Islet precursor cell (in vitro differentiated cells): Measurements from ENCODE around the gene CORO1C.
"Not testable (repeated sequence)": the region's sequence is repeated elsewhere in the genome, so short reads cannot be mapped to it uniquely, and the experiment has no call there.

Experiments
- DNase-seq: peaks from one replicate; pipeline ENCODE4 v3.0.0-alpha.2; 2018

Gene CORO1C

DNA sequence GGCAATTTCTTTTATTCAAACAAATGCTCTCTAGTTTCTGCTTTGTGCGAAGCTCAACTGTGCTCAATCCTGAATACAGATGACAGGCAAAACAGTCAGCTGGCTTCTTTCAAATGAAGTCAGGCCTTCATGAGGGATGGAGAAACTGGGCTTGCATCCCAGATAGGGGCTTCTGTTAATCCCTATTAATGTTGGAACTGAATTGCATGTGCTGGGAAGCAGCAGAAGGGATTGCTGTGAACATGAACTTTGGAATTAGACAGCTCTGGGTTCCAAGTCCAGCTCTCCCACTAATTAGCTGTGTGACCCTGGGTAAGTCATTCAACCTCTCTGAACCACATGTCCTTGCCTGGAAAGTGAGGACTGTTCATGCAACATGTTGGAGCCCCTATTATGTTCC lies 21.1 kb upstream of the CORO1C start:
- DNase-seq, result peak; percentile 27

DNA sequence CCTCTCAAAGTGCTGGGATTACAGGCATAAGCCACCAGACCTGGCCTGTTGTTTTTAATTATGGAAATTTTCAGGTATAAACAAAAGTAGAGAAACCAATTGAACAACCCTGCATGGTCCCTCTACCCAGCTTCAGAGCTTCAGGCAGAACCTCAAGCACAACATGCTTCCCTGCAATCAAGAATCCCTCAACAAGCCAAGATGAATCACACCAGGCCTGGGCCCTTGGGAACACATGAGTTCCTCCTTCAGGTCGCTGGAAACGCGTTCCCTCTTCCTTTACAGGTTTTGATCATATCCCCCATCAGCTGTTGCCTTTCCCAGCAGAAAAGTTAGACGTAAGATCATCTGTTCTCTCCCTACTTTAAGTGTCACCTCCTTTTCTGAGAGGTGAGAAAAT lies 20.5 kb upstream of the CORO1C start:
- DNase-seq, result peak; percentile 64

DNA sequence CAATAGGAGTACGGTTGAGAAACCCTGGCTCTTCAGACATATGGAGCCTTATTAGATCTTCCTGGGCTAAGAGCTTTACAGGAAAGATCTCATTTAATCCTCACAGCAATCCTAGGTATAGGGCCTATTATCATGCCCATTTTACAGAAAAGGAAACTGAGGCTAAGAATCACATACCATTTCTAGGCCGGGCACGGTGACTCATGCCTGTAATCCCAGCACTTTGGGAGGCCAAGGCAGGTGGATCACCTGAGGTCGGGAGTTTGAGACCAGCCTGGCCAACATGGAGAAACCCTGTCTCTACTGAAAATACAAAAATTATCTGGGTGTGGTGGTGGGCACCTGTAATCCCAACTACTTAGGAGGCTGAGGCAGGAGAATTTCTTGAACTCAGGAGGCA lies 19.7 kb upstream of the CORO1C start:
- DNase-seq, result not testable (repeated sequence)

DNA sequence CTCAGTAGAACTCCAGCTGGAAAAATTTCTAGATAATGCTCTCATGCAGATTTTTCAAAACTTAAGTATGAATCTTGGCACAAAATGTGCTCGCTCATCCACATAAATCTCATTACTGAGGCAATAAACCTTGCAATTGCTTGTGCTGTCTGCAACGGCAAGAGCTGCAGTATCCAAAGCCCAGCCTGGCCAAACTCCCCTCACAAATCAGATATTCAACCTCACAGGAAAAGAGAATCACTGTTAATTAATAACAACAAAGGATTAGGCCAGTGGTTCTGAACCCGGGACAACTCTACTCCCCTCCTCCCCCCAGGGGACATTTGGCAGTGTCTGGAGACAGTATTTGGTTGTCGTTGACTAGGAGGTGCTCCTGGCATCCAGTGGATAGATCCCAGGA lies 19.2 kb upstream of the CORO1C start:
- peak; percentile 70 for DNase-seq

DNA sequence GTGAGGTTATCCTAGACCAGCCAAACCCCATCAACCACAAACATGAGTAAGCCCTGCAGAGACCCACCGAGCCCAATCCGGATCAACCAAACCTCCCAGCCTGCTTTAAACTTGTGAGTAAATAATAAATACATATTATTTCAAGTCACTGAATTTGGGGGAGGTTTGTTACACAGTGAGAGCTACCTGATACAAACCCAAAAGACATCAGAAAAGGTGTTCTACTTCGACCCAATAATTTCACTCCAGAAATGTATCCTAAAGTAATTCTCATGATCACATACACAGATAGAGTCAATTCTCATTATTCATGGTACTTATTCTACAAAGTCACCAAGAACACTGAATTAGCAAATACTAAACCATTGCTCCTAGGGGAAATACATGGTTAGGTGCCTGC lies 16.2 kb upstream of the CORO1C start:
- DNase-seq, result peak; percentile 6

DNA sequence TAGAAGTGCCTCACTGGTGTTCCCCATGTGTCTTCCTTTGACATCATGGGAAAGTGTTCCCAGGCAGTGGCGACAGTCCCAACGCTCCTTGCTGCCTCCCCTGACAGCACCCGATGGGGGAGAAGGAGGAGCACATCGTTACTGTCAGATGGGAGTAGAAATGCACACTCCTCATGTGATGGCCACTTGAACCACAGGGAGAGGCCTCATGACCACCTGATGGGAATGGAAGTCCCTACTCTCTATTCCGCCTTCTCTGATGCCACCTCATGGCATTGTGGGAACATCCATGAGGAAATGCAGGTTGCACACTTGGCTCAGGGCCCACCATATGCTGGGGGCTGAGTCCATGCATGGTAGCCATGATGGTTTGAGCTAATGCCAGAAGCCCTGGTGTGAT lies 14.3 kb upstream of the CORO1C start:
- peak; percentile 46 for DNase-seq

DNA sequence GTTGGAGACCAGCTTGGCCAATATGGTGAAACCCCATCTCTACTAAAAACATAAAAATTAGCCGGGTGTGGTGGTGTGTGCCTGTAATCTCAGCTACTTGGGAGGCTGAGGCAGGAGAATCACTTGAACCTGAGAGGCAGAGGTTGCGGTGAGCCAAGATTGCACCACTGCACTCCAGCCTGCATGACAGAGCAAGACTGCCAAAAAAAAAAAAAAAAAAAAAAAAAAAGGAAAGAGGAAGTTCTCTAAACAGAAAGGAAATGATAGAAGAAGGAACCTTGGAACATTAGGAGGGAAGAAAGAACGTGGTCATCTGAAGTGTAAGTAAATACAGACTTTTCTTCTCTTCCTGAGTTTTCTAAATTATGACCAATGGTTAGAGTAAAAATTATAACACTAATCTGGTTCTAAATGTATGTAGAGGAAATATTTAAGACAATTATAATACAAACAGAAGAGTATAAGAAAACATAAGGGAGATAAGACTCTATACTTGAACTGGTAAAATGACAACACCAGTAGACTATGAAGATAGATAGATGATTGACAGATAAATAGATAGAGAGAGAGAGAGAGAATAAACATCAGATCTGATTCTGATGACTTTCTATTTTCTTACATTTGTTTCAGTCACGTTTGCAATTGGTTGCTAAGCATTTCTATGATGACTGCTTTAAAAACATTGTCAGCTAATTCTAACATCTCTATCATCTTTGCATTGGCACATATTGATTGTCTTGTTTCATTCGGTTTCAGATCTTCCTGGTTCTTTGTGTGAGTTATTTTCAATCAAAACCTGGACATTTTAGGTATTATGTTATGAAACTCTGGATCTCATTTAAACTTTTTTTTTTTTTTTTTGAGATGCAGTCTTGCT lies 12.9 kb upstream of the CORO1C start:
- DNase-seq, result no peak

DNA sequence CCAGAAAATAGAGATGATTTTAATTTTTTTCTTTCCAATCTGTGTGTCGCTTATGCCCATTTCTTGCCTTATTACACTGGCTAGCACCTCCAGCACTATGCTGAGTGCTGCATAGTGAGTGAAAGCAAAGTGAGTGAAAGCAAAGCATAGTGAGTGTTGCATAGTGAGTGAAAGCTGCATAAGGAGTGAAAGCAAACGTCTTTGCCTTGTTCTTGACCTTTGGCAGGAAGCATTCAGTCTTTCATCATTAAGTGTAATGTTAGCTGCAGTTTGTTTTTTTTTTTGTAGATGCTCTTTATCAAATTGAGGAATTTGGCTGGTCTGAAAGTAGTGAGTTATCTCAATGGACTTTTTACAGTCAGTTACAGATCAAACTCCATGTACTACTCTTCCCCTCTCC lies 6.9 kb upstream of the CORO1C start:
- no peak for DNase-seq

DNA sequence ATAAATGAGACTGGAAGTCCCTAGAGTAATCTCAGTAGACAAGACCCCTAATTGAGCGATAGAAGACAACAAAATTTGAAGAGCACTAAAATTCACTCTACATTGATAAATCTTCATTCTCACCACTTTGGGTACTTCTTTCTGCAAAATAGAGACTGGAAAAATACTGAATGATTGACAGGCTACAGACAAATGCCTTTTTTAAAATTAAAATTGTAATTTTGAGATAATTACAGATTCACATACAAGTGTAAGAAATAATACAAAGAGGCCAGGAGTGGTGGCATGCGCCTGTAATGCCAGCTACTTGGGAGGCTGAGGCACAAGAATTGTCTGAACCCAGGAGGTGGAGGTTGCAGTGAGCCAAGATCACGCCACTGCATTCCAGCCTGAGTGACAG lies 4.5 kb upstream of the CORO1C start:
- DNase-seq, result no peak

DNA sequence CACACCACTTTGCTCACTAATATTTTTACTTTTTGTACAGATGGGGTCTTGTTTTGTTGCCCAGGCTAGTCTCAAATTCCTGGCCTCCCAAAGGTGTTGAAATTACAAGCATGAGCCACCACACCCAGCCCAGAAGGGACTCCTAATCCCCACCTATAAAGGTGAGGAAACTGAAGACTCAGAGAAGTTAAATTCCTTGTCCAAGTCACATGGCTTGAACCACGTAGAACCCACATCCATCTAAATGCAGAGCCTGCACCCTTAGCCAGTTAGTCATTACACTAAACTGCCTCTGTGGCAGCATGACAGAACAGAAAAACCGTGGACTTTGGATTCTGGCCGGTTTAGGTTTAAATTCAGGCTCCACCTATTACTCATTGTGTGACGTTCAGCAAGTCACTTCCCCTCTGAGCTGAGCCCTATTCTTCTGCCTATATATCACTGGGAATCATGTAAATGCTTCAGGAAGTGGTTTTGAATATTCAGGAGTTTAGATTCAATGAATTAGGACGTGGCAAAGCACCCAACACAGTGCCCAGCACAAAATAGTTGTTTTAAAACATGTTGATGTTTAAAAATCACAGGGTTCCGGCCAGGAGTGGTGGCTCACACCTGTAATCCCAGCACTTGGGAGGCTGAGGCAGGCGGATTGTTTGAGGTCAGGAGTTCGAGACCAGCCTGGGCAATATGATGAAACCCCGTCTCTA lies 3.0 kb upstream of the CORO1C start:
- peak; percentile 83 for DNase-seq

DNA sequence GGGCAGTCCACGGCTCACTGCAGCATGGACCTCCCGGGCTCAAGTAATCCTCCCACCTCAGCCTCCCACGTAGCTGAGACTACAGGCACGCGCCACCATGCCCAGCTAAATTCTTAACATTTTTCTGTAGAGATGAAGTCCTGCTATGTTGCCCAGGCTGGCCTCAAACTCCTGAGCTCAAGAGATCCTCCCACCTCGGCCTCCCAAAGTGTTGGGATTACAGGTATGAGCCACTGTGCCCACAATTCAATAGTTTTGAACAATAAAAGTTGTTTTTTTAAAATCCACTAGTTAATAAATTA lies 1.9 kb upstream of the CORO1C start:
- not testable (repeated sequence) for DNase-seq

- no peak for DNase-seq
Measured at GRCh38 chr12:108732489-108733229, 1.3 kb upstream of the CORO1C start.

- peak; percentile 100 for DNase-seq
Measured at GRCh38 chr12:108731866-108732461, 646 bp upstream of the CORO1C start.

GRCh38 chr12:108730365-108731104 lies 783 bp downstream of the CORO1C start:
- peak; percentile 95 for DNase-seq

- DNase-seq, result no peak
Measured at GRCh38 chr12:108729612-108730364, 1.5 kb downstream of the CORO1C start.

GRCh38 chr12:108728820-108729611 lies 2.3 kb downstream of the CORO1C start:
- DNase-seq, result no peak

DNA sequence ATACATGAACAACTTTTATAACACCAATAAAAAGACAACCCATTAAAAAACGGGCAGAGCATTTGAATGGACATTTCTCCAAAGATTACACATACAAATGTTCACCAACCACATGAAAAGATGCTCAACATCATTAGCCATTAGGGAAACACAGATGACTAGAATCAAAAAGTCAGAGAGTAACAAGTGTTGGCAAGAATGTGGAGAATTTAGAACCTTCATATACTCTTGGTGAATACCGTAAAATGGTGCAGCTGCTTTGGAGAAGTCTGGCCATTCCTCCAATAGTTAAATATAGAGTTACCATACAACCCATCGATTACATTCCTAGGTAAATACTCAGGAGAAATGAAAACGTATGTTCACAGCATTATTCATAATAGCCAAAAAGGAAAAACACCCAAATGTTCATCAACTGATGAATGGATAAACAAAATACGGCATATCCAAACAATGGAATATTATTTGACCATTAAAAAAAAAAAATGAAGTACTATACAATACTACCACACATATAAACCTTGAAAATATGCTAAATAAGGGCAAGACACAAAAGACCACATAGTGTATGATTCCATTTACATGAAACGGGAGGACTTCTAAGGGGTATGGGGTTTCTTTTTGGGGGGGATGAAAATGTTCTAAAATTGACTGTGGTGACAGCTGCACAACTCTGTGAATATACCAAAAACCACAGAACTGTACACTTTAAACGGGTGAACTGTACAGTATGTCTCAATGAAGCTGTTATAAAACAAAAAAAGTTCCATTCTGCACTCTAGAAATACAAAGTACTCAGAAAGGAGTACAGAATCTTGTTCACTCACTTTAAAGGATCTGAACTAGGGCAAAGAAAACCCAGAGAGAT lies 3.2 kb downstream of the CORO1C start:
- DNase-seq, result no peak

GRCh38 chr12:108727161-108727560 lies 4.2 kb downstream of the CORO1C start:
- no peak for DNase-seq

- no peak for DNase-seq
Measured at GRCh38 chr12:108724890-108725151, 6.5 kb downstream of the CORO1C start.
